Measurements from ENCODE around the gene PPP2R1B.

PPP2R1B gene

GRCh38 chr11:111748035-111748804 is 18.0 kb downstream of the PPP2R1B start:
- no peak for DNase-seq (ENCODE audit: low read depth)

DNA sequence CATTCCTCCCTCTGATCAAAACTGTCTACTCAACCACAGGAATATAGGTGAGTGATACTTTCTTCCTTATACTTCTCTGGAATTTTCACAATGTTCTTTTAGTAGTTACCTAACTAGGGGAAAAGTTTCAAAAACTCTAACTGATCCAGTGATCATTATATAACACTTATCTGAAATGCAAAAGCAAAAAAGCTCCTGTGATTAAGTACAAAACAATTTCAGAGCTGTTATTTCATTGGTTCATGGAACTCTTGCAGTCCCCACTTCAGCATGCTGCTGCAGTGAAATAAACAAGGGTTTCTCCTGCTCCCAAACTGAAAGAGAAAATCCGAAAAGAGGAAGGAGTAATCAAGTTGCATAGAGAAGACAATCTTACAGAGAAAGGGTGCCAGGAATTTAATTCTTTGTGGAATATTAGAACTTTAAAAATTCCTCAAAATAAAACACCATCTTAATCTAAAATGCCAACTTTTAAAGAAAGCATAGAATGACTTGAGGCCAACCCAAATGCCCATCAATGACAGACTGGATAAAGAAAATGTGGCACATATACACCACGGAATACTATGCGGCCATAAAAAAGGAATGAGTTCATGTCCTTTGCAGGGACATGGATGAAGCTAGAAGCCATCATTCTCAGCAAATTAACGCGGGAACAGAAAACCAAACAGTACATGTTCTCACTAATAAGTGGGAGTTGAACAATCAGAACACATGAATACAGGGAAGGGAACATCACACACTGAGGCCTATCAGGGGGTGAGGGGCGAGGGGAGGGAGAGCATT is 20.3 kb downstream of the PPP2R1B start:
- no peak for DNase-seq (ENCODE audit: low read depth)

- DNase-seq (ENCODE audit: low read depth) = no peak
These were observed 22.5 kb downstream of the PPP2R1B start for GRCh38 chr11:111743700-111744099.

DNA sequence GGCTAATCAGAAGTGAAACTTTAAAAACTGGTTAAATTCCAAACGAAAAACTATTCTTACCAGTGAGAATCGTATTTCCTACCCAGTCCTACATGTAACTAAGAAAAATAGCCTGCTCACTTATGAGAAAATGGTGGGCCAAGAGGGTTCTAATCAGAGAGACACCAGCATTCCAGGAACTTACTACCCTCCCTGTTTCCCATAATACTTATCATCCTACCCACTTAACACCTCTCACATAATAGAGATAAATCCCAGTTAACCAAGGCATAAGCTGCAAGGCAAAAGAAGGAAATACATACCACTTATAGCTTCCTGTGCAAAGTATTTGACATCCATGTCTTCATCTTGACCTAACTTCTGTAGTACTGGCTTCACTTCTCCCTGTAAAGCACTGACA is 24.4 kb downstream of the PPP2R1B start:
- no peak for DNase-seq (ENCODE audit: low read depth)

DNA sequence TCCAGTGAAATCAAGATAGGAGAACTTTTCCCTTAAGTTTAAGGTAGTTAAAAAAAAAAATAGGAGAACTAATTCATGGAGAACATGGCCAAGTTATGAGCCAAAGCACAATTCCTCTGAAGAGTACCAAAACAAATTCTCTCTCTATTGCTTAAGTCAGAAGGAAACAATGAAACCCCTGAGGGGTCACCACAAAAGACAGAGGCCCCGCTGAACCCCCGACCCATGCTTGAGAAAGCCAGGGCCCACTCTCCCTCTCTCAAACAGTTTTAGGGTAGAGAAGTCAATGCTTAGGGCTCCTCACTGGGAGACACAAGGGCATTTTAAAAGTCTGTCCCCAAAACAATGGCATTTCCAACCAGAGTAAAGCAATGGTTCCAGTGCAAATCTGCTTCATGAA is 26.9 kb downstream of the PPP2R1B start:
- DNase-seq (ENCODE audit: low read depth) = no peak

- no peak for DNase-seq (ENCODE audit: low read depth)
These were observed 28.6 kb downstream of the PPP2R1B start for GRCh38 chr11:111737444-111738210.

- DNase-seq (ENCODE audit: low read depth) = no peak
These were observed 29.4 kb downstream of the PPP2R1B start for GRCh38 chr11:111736621-111737443.

- DNase-seq (ENCODE audit: low read depth) = no peak
These were observed 30.0 kb downstream of the PPP2R1B start for GRCh38 chr11:111736181-111736590.

GRCh38 chr11:111735262-111736116 is 30.7 kb downstream of the PPP2R1B start:
- no peak for DNase-seq (ENCODE audit: low read depth)

DNA sequence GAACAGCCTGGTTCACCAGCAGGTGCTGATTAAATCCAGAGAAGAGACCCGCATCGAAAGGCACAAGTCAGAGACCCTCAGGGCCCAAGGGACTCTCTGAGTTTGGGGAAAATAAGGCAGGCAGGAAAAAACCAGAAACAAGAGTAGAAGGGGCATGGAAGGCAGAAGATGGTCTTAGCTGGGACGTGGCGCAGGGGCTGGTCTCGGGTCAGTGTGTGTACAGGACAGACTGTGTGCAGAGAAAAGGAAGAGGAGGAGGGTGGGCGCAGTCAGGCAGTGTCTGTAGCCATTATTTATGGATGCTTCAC is 31.3 kb downstream of the PPP2R1B start:
- DNase-seq (ENCODE audit: low read depth) = no peak

- DNase-seq (ENCODE audit: low read depth) = no peak
These were observed 31.9 kb downstream of the PPP2R1B start for GRCh38 chr11:111734101-111734953.

GRCh38 chr11:111733611-111734088 is 32.5 kb downstream of the PPP2R1B start:
- DNase-seq (ENCODE audit: low read depth) = no peak

DNA sequence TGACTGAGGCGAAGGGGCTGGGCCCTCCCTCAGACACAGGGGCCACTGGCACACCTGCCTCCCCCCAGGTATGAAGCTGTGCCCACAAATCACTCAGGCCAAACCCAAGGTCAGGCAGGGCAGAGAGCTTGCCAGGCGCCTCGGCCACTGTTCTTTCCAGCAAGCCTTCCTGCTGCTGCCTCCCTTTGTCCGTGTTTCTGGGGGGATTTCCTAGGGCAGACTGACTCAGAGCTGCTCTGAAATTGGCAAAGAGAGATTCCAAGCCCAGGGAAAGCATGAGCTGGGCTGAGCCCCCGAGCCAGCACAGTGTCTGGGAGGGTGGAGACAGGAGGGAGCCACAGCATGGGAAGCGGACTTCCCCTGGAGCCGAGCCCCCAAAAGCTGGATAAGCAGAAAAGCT is 33.2 kb downstream of the PPP2R1B start:
- no peak for DNase-seq (ENCODE audit: low read depth)

DNA sequence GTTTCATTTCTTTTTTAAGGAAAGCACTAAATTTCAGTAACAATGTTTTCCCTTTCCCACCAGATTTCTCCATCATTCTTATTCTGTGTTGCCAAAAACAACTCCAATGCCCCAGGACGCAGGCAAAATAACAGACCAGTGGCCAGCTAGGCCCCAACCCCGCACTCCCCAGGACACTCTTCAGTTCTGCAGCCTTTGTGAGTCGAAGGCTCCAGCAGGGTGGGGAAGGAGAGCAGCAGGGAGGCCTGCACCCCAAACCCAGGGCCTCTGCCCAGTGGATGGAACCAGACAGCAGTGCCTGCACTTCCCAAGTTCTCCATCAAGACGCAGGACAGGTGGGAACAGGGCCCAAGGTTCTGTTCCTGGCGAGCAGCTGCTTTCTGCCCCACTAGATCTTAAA is 34.4 kb downstream of the PPP2R1B start:
- no peak for DNase-seq (ENCODE audit: low read depth)

DNA sequence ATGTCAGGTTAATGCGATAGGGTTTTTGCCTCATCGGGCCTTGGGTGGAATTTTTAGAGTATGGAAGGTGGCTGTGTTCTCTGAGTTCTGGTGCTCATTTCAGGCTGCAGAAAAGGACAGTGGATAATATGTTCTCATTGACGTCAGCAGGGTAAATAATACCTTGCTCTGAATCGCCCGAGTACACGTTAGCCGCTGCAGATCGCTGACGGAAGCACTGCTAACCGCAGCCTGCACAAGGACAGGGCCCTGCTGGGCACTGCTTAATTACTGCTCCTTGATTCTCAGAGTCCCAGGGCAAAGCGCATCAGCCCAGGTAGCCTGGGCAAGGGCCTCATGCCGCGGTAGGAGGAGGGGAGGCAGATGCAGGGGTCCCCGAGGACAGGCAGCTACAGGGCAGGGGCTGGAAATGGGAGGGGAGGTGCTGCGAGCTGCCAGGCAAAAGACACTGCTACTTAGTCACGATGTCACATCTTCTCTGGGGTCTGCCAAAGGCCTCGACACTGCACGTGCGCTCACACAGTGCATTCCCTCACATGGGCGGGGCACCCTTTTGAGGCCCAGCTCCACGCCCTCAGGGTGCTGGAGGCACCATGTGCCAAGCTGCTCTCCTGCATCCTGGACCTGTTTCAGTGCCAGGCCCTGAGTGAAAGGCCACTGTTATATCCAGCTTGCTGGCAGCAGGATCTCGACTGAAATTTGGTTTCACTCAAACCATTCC is 35.2 kb downstream of the PPP2R1B start:
- DNase-seq (ENCODE audit: low read depth) = no peak

- DNase-seq (ENCODE audit: low read depth) = no peak
These were observed 36.3 kb downstream of the PPP2R1B start for GRCh38 chr11:111729831-111730311.

DNA sequence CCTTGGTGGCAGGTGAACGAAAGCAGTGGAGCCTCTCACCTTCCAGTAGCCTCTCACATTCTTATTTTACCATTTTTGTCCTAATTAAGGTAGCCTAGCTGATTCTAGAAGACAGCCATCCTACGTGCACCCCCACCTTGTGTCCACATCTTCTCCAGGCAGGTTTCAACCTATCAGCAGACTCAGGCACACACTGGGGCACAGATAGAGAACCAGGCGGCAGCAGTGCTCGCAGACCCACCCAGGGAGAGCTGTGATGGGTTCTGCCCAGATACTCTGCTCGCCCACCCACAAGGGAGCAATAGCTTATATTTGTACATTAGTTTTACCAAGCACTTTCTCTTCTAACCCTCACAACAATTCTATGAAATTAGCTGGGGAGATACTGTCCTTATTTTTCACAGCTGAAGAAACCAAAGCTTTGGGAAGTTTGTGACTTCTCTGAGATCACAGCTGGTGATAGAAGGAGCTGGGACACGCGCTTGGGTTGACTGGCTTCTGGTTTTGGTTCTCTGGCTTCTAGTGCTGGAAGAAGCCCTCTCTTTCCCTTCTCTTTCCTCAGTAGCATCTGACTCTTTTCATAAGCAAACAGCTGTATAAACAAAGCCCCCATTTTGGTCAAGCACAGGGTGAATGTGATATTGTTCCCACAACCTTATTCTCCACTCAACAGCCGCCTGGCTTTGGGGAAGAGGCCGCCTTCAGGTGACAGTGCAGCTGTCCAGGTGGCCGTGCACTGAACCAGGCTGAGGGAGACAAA is 36.9 kb downstream of the PPP2R1B start:
- no peak for DNase-seq (ENCODE audit: low read depth)

DNA sequence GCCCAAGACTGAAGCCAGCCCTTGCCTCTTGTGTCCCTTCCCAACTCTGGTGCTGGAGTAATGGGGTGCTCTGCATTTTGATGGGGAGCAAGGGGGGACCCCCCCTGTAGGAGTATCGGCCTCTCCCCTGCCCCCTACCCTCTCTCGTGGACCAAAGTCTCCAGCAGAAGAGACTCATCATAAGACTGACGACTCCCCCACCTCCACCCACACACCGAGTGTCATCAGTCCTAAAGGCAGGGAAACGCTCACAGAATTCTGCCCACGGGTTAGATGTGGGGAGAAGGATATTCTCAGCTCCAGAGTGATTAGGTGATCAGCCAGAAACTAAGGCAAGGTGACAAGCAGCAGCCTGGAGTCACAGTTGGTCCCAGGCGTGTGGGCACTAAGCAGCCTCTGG is 38.8 kb downstream of the PPP2R1B start:
- no peak for DNase-seq (ENCODE audit: low read depth)

All from T-helper 22 cell (primary cell).